IMR-90 (cell line): ENCODE measurements around the gene RSF1. TPM values are rescaled to one million over a fixed set of nuclear protein-coding genes. Genes with fewer than 3 reads are reported as not detected.

Experiments
- ATAC-seq: fragments of 200-7000 bp; cut with Tn5 transposase; 2 replicates; pipeline ENCODE4 v1.9.1; 2020; ENCODE audit warnings: low read depth, mild to moderate bottlenecking, moderate library complexity
- BruUV-seq: library from RNA; stranded (reverse); fragments of 400-500 nt; replicated peaks from 2 replicates; lab custom pipeline; 2021; lab: Mats Ljungman, UMichigan
- CTCF ChIA-PET: fragments of 300-600 bp; formaldehyde crosslinking; extraction: SDS; loops from one replicate; lab custom pipeline; 2021; ENCODE audit warnings: antibody characterized with exemption; lab: Yijun Ruan, JAX
- POLR2A ChIA-PET: fragments of 300-600 bp; sonication (Branson Sonifier 250); formaldehyde crosslinking; loops from one replicate; lab custom pipeline; 2022; ENCODE audit warnings: antibody characterized with exemption; ENCODE audit not compliant: unreplicated experiment; lab: Charles Lee
- DNase-seq: peaks from one replicate; pipeline ENCODE4 v3.0.0; 2013
- H2AFZ ChIP-seq: replicated peaks from 2 replicates; pipeline ENCODE3; 2013; ENCODE audit warnings: low read length, mild to moderate bottlenecking; ENCODE audit not compliant: poor library complexity
- H2AK5ac ChIP-seq: 2 replicates; pipeline ENCODE4 v1.6.1; 2013; ENCODE audit warnings: low read depth, low read length, inconsistent platforms
- H2AK9ac ChIP-seq: replicated peaks from 2 replicates; pipeline ENCODE3; 2013; ENCODE audit warnings: mild to moderate bottlenecking, low read depth, low read length, moderate library complexity; ENCODE audit not compliant: poor library complexity
- H2BK120ac ChIP-seq: 2 replicates; pipeline ENCODE4 v1.6.1; 2013; ENCODE audit warnings: low read depth, low read length, inconsistent platforms
- H2BK15ac ChIP-seq: 3 replicates; pipeline ENCODE4 v1.6.1; 2013; ENCODE audit warnings: low read depth, low read length, inconsistent platforms
- H2BK20ac ChIP-seq: 2 replicates; pipeline ENCODE4 v1.6.1; 2013; ENCODE audit warnings: low read depth, mild to moderate bottlenecking, inconsistent platforms, low read length, moderate library complexity
- H2BK5ac ChIP-seq: 2 replicates; pipeline ENCODE4 v1.6.1; 2013; ENCODE audit warnings: mild to moderate bottlenecking, low read depth, low read length, inconsistent platforms; ENCODE audit not compliant: poor library complexity, severe bottlenecking
- H3K14ac ChIP-seq: replicated peaks from 2 replicates; pipeline ENCODE4 v1.6.1; 2013; ENCODE audit warnings: low read depth, low read length, inconsistent platforms
- H3K18ac ChIP-seq: 2 replicates; pipeline ENCODE4 v1.6.1; 2013; ENCODE audit warnings: low read depth, low read length, control low read depth
- H3K23ac ChIP-seq: 2 replicates; pipeline ENCODE4 v1.6.1; 2013; ENCODE audit warnings: low read depth, low read length, inconsistent platforms
- H3K27ac ChIP-seq: 2 replicates; pipeline ENCODE4 v1.5.1; 2013; ENCODE audit warnings: mild to moderate bottlenecking, control low read depth, low read length; ENCODE audit not compliant: insufficient read depth
- H3K27me3 ChIP-seq: 2 replicates; pipeline ENCODE4 v1.6.1; 2013; ENCODE audit warnings: low read length; ENCODE audit not compliant: control insufficient read depth, insufficient read depth
- H3K36me3 ChIP-seq: 2 replicates; pipeline ENCODE4 v1.6.1; 2013; ENCODE audit warnings: low read length, mixed read lengths; ENCODE audit not compliant: control insufficient read depth, insufficient read depth
- H3K4ac ChIP-seq: 2 replicates; pipeline ENCODE4 v1.6.1; 2013; ENCODE audit warnings: low read depth, low read length, inconsistent platforms
- H3K4me1 ChIP-seq: 2 replicates; pipeline ENCODE4 v1.6.1; 2013; ENCODE audit warnings: low read length, mixed read lengths; ENCODE audit not compliant: control insufficient read depth, insufficient read depth
- H3K4me2 ChIP-seq: 2 replicates; pipeline ENCODE4 v1.6.1; 2013; ENCODE audit warnings: low read depth, mild to moderate bottlenecking, control low read depth, low read length, moderate library complexity
- H3K4me3 ChIP-seq: 2 replicates; pipeline ENCODE4 v1.5.1; 2013; ENCODE audit warnings: low read depth, mild to moderate bottlenecking, control low read depth, low read length, moderate library complexity; ENCODE audit not compliant: insufficient read depth
- H3K56ac ChIP-seq: 2 replicates; pipeline ENCODE4 v1.6.1; 2013; ENCODE audit warnings: low read length, inconsistent platforms; ENCODE audit not compliant: insufficient read depth; ENCODE audit errors: extremely low read depth
- H3K79me1 ChIP-seq, 2 experiments: 2 replicates each; pipeline ENCODE4 v1.6.1; 2013; ENCODE audit warnings: low read length in 2 of 2, inconsistent platforms in 1 of 2, low read depth in 1 of 2
- H3K9ac ChIP-seq: 2 replicates; pipeline ENCODE4 v1.6.1; 2013; ENCODE audit warnings: low read depth, low read length, control low read depth
- H3K9me1 ChIP-seq: 2 replicates; pipeline ENCODE4 v1.6.1; 2013; ENCODE audit warnings: low read length, inconsistent platforms; ENCODE audit not compliant: insufficient read depth
- H3K9me3 ChIP-seq: 2 replicates; pipeline ENCODE4 v1.6.1; 2013; ENCODE audit warnings: low read length; ENCODE audit not compliant: control insufficient read depth, insufficient read depth
- H4K20me1 ChIP-seq: 2 replicates; pipeline ENCODE4 v1.6.1; 2013; ENCODE audit warnings: low read length, inconsistent platforms; ENCODE audit not compliant: insufficient read depth
- H4K5ac ChIP-seq: 2 replicates; pipeline ENCODE4 v1.6.1; 2013; ENCODE audit warnings: mild to moderate bottlenecking, low read depth, low read length, control low read depth
- H4K8ac ChIP-seq, 2 experiments: 2 replicates each; pipeline ENCODE4 v1.6.1; 2013; ENCODE audit warnings: low read depth in 2 of 2, low read length in 2 of 2, control low read depth in 1 of 2, inconsistent platforms in 1 of 2
- H4K91ac ChIP-seq: 2 replicates; pipeline ENCODE4 v1.6.1; 2013; ENCODE audit warnings: low read depth, low read length, inconsistent platforms; ENCODE audit not compliant: insufficient read depth
- CTCF ChIP-seq: conservative IDR thresholded peaks from 2 replicates; pipeline ENCODE4 v1.5.1; 2012; ENCODE audit warnings: mild to moderate bottlenecking, low read depth, low read length, improper control_type of control experiment
- MAZ ChIP-seq: IDR thresholded peaks from 2 replicates; pipeline ENCODE4 v1.6.1; 2012; ENCODE audit warnings: low read depth, mild to moderate bottlenecking, low read length, improper control_type of control experiment, moderate library complexity, borderline replicate concordance
- POLR2A ChIP-seq: IDR thresholded peaks from 2 replicates; pipeline ENCODE4 v1.6.1; 2012; ENCODE audit warnings: mild to moderate bottlenecking, low read depth, low read length
- RCOR1 ChIP-seq: IDR thresholded peaks from 2 replicates; pipeline ENCODE4 v1.6.1; 2012; ENCODE audit warnings: mild to moderate bottlenecking, low read length, improper control_type of control experiment; ENCODE audit not compliant: insufficient replicate concordance
- SMC3 ChIP-seq: fragments of 150-350 bp; IDR thresholded peaks from 2 replicates; pipeline ENCODE4 v1.6.1; 2016; ENCODE audit warnings: low read depth, mild to moderate bottlenecking, antibody characterized with exemption, low read length, moderate library complexity
- WGBS, 2 experiments: methylation state at CpG; one replicate each; pipeline versions ENCODE4 v1.1.5 to v1.1.7; 2013; ENCODE audit warnings: missing lambda C conversion rate in 2 of 2; ENCODE audit not compliant: insufficient read length in 1 of 2; ENCODE audit errors: extremely low coverage in 2 of 2; 5-methylcytosine and 5-hydroxymethylcytosine counted together
- dilution Hi-C: fragments of 300-500 bp; cut with HindIII; formaldehyde crosslinking; loops from one replicate; pipeline ENCODE4 v1.14.3; 2018; ENCODE audit warnings: low sequenced_read_pairs; ENCODE audit not compliant: unreplicated experiment
- in situ Hi-C: fragments of 300-500 bp; cut with MboI; formaldehyde crosslinking; loops from 3 replicates; pipeline ENCODE4 v1.14.3; 2019; ENCODE audit warnings: low sequenced_read_pairs, inconsistent platforms, mixed read lengths
- intact Hi-C: fragments of 100-400 bp; cut with micrococcal nuclease; formaldehyde crosslinking; loops from 2 replicates; pipeline ENCODE4 v1.10.0; 2022
- polyA plus RNA-seq, 3 experiments: library from polyadenylated mRNA; depleted of rRNA; stranded (reverse); fragments of >200 nt; gene quantifications; 2 replicates each; pipeline ENCODE4 v1.2.3, GENCODE V29; 2012; ENCODE audit warnings: low replicate concordance in 1 of 3
- total RNA-seq: library from RNA; depleted of rRNA; stranded (reverse); fragments of >200 nt; gene quantifications from 2 replicates; pipeline ENCODE4 v1.2.3, GENCODE V29; 2012

Gene RSF1
- total and polyA plus RNA-seq, 2 of the 4 experiments (the other 2 are of a cell fraction): 13.9 to 18.5 TPM

DNA sequence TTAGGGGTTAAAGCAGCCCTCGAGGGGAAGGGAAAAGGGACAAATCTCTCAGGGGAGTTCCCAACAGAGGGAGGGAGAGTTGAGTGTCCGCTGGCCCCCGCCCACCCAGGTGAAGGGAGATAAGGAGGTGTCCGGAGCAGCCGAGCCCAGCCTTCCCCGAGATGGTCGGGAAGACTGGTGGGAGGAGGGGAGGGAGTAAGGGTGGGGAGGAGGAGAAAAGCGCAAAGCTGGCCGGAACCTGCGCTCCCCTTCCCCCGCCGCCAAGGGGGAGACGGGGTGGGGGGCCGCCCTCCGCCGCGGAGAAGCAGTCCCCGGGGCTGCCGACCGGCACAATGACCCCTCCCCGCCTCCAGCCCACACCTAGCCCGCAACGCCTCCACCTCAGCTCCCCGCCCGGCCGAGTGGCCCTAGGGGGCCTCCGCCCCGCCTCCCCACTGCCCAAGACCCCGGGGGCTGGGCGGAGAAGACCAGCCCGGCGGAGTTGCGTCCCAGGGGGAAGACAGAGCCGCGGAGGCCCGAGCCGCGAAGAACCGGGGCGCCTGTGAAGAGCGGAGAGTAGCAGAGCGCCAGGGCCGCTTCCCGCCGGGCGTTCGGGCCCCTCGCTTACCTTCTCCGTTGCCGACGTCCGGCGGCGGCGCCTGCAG, 479 bp downstream of the RSF1 start:
- dilution Hi-C loops (no loop called here), intact Hi-C loops (loop anchor here (2.0 to 5.0 kb wide), 2 partner anchors 38 to 227 kb away; no protein-coding TSS in a partner anchor), in situ Hi-C loops (no loop called here)
- Histone ChIP-seq H2AK9ac (peak overlapping the region; percentile 98), H2BK20ac (no peak overlapping the region), H4K91ac (peak overlapping the region; percentile 76), H3K79me1 (peaks cover under 1 to 61% of the 10 kb centered on the region in 2 experiments; a peak in 3 of 4 replicates), H4K20me1 (peaks cover 41% of the 10 kb centered on the region), H4K8ac (peak overlapping the region; percentile 15 to 52; a peak in 3 of 4 replicates), H3K9me3 (no peaks in the 10 kb centered on the region), H2BK15ac (no peak overlapping the region; the same call in 2 of the 3 replicates), H3K9ac (peak overlapping the region; percentile 88), H2BK120ac (peak overlapping the region; percentile 56; the same call in 1 of the 2 replicates), H2BK5ac (peak overlapping the region; percentile 91), H2AFZ (peak overlapping the region; percentile 98), H4K5ac (peak overlapping the region; percentile 20; the same call in 1 of the 2 replicates), H3K23ac (peak overlapping the region; percentile 72), H2AK5ac (peak overlapping the region; percentile 91), H3K4ac (peak overlapping the region; percentile 95), H3K27me3 (no peaks in the 10 kb centered on the region), H3K27ac (peak overlapping the region; percentile 89), H3K4me3 (peak overlapping the region; percentile 94), H3K9me1 (no peaks in the 10 kb centered on the region; the same call in 1 of the 2 replicates), H3K56ac (peak overlapping the region; percentile 75; the same call in 1 of the 2 replicates), H3K18ac (no peak overlapping the region; the same call in 1 of the 2 replicates), H3K4me2 (peak overlapping the region; percentile 69), H3K4me1 (peaks cover 3% of the 10 kb centered on the region), H3K36me3 (no peaks in the 10 kb centered on the region), H3K14ac (peak overlapping the region; percentile 46)
- 2% methylated on average over 15 of the region's 55 CpGs; no CpG with 5 or more reads in 1 of the 2 experiments for WGBS, 2 experiments
- ChIA-PET POLR2A (no interaction called here), CTCF (no interaction called here)
- no TSS peak for BruUV-seq
- ATAC-seq (peak; percentile 4), DNase-seq (peak; percentile 27)
- TF ChIP-seq MAZ: peak; percentile 56; the same call in 1 of the 2 replicates
- TF ChIP-seq POLR2A: no peak
- no peak for TF ChIP-seq RCOR1
- no peak for TF ChIP-seq CTCF
- TF ChIP-seq SMC3: no peak
